ENCODE data around the gene PIGQ. TPM values are rescaled to one million over a fixed set of nuclear protein-coding genes. Genes with fewer than 3 reads are reported as not detected.
A peak's percentile ranks its signal among the peaks of the same experiment; 100 is the strongest.
"Not testable (repeated sequence)": the region's sequence is repeated elsewhere in the genome, so short reads cannot be mapped to it uniquely, and the experiment has no call there.

PIGQ gene
- total RNA-seq, 1 donor from 2014 or later: 20.2 TPM

- DNase-seq (ENCODE audit: low read depth in 2 of 2): peak in 1 of 2 donors; percentile 21
Measured at GRCh38 chr16:585351-585750, 15.6 kb downstream of the PIGQ start.

- DNase-seq (ENCODE audit: low read depth in 2 of 2): no peak
Measured at GRCh38 chr16:586047-586644, 16.4 kb downstream of the PIGQ start.

GRCh38 chr16:586645-587590 lies 17.1 kb downstream of the PIGQ start:
- peak in 1 of 2 donors; percentile 26 for DNase-seq (ENCODE audit: low read depth in 2 of 2)

GRCh38 chr16:588639-588888 lies 18.8 kb downstream of the PIGQ start:
- peak; percentile 75 to 77 for DNase-seq (ENCODE audit: low read depth in 2 of 2)

- peak; percentile 97 to 98 for DNase-seq (ENCODE audit: low read depth in 2 of 2)
Measured at GRCh38 chr16:588889-589657, 19.3 kb downstream of the PIGQ start.

- peak; percentile 99 to 100 for DNase-seq (ENCODE audit: low read depth in 2 of 2)
Measured at GRCh38 chr16:589658-590187, 20.0 kb downstream of the PIGQ start, which contains the start of gene RAB40C. Gene RAB40C, plus strand, starts transcription at chr16:590066. Its CDS starts 226 bp downstream, at chr16:590292.

GRCh38 chr16:590188-590814 lies 20.5 kb downstream of the PIGQ start:
- peak; percentile 63 to 73 for DNase-seq (ENCODE audit: low read depth in 2 of 2)

GRCh38 chr16:590815-591200 lies 21.0 kb downstream of the PIGQ start:
- no peak for DNase-seq (ENCODE audit: low read depth in 2 of 2)

GRCh38 chr16:591231-591630 lies 21.5 kb downstream of the PIGQ start:
- no peak for DNase-seq (ENCODE audit: low read depth in 2 of 2)

GRCh38 chr16:591892-592517 lies 22.2 kb downstream of the PIGQ start:
- DNase-seq (ENCODE audit: low read depth in 2 of 2): no peak

- no peak for DNase-seq (ENCODE audit: low read depth in 2 of 2)
Measured at GRCh38 chr16:592518-593306, 22.9 kb downstream of the PIGQ start.

- DNase-seq (ENCODE audit: low read depth in 2 of 2): no peak
Measured at GRCh38 chr16:593406-593805, 23.6 kb downstream of the PIGQ start.

GRCh38 chr16:593807-594206 lies 24.0 kb downstream of the PIGQ start:
- no peak for DNase-seq (ENCODE audit: low read depth in 2 of 2)

GRCh38 chr16:595094-595528 lies 25.3 kb downstream of the PIGQ start:
- DNase-seq (ENCODE audit: low read depth in 2 of 2): no peak

GRCh38 chr16:595942-596735 lies 26.4 kb downstream of the PIGQ start:
- no peak for DNase-seq (ENCODE audit: low read depth in 2 of 2)

GRCh38 chr16:596736-597060 lies 26.9 kb downstream of the PIGQ start:
- DNase-seq (ENCODE audit: low read depth in 2 of 2): no peak

GRCh38 chr16:597655-598054 lies 27.9 kb downstream of the PIGQ start:
- not testable (repeated sequence) for DNase-seq (ENCODE audit: low read depth in 2 of 2)

- no peak for DNase-seq (ENCODE audit: low read depth in 2 of 2)
Measured at GRCh38 chr16:598823-599739, 29.3 kb downstream of the PIGQ start.
